GM12865 (cell line): ENCODE results near the gene GALNT18.

Source experiments
- DNase-seq: peaks from one replicate; pipeline ENCODE4 v3.0.0; 2010; ENCODE audit warnings: low read depth
- H3K4me3 ChIP-seq: 2 replicates; pipeline ENCODE4 v1.5.1; 2011; ENCODE audit warnings: mild to moderate bottlenecking, low read depth, low read length, control low read depth
- TF ChIP-seq, protein P1 (sequence below): IDR thresholded peaks from 2 replicates; pipeline ENCODE4 v1.5.1; 2011; ENCODE audit warnings: low read length, control low read depth, low read depth, inconsistent platforms; ENCODE audit not compliant: insufficient read depth; ENCODE audit errors: missing control alignments

GALNT18 gene

GRCh38 chr11:11318461-11318860 lies 303.3 kb downstream of the GALNT18 start:
- TF ChIP-seq, protein P1, sequence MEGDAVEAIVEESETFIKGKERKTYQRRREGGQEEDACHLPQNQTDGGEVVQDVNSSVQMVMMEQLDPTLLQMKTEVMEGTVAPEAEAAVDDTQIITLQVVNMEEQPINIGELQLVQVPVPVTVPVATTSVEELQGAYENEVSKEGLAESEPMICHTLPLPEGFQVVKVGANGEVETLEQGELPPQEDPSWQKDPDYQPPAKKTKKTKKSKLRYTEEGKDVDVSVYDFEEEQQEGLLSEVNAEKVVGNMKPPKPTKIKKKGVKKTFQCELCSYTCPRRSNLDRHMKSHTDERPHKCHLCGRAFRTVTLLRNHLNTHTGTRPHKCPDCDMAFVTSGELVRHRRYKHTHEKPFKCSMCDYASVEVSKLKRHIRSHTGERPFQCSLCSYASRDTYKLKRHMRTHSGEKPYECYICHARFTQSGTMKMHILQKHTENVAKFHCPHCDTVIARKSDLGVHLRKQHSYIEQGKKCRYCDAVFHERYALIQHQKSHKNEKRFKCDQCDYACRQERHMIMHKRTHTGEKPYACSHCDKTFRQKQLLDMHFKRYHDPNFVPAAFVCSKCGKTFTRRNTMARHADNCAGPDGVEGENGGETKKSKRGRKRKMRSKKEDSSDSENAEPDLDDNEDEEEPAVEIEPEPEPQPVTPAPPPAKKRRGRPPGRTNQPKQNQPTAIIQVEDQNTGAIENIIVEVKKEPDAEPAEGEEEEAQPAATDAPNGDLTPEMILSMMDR = no peak
- no peak overlapping the region for H3K4me3 ChIP-seq
- no peak for DNase-seq

GRCh38 chr11:11316651-11317230 lies 305.1 kb downstream of the GALNT18 start:
- TF ChIP-seq, protein P1 = no peak
- DNase-seq = no peak
- no peak overlapping the region for H3K4me3 ChIP-seq

- no peak overlapping the region for H3K4me3 ChIP-seq
- DNase-seq = no peak
- TF ChIP-seq, protein P1 = no peak
Measured at GRCh38 chr11:11313902-11314692, 307.7 kb downstream of the GALNT18 start.

GRCh38 chr11:11313426-11313825 lies 308.4 kb downstream of the GALNT18 start:
- no peak for DNase-seq
- TF ChIP-seq, protein P1 = no peak
- H3K4me3 ChIP-seq = no peak overlapping the region

- DNase-seq = no peak
- TF ChIP-seq, protein P1 = no peak
- H3K4me3 ChIP-seq = no peak overlapping the region
Measured at GRCh38 chr11:11312738-11313137, 309.1 kb downstream of the GALNT18 start.

DNA sequence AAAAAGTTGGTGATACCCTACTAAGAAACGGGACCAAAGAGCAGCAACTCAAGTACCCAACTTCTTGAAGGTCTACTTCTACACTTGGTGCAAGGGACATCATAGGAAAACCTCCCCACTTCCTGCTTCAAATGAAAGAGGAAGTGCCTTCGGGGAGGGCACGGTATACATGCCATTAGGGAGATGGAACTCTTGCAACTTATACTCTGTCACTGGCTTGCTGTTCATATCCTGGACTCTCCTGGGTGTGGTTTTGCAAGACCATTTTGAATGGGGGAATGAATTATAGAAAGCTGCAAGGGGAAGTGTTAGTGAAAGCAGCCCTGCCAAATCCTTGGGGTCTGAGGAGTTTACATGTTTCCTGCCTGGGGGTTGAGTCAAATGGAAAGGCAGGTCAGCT lies 310.6 kb downstream of the GALNT18 start:
- no peak overlapping the region for H3K4me3 ChIP-seq
- TF ChIP-seq, protein P1 = no peak
- DNase-seq = peak; percentile 41
